Right cardiac atrium (tissue), 5 donors: Measurements from ENCODE around the gene SOWAHC. TPM values are rescaled to one million over a fixed set of nuclear protein-coding genes. Genes with fewer than 3 reads are reported as not detected.
"Not testable (repeated sequence)": the region's sequence is repeated elsewhere in the genome, so short reads cannot be mapped to it uniquely, and the experiment has no call there.

Source experiments
- ATAC-seq, 2 donors: fragments of 200-7000 bp; cut with Tn5 transposase; one replicate each; pipeline versions ENCODE4 v1.8.0 to v1.9.1; 2020; ENCODE audit warnings: moderate library complexity in 2 of 2, mild to moderate bottlenecking in 1 of 2
- DNase-seq, 3 donors: peaks; one replicate each; pipeline ENCODE4 v3.0.0-alpha.2; 2020
- H3K27ac ChIP-seq: one replicate; pipeline ENCODE4 v1.5.1; 2013; ENCODE audit warnings: mild to moderate bottlenecking, low read length, control low read depth, moderate library complexity
- H3K27me3 ChIP-seq: one replicate; pipeline ENCODE4 v1.6.1; 2013; ENCODE audit not compliant: control insufficient read depth, insufficient read depth
- H3K4me1 ChIP-seq: one replicate; pipeline ENCODE4 v1.6.1; 2013; ENCODE audit warnings: low read length; ENCODE audit not compliant: control insufficient read depth, insufficient read depth
- H3K4me3 ChIP-seq: one replicate; pipeline ENCODE4 v1.5.1; 2013; ENCODE audit warnings: low read length, control low read depth
- H3K9me3 ChIP-seq: one replicate; pipeline ENCODE4 v1.6.1; 2013; ENCODE audit warnings: low read length; ENCODE audit not compliant: control insufficient read depth
- WGBS: extraction: QIAGEN DNeasy Blood & Tissue Kit; methylation state at CpG from one replicate; pipeline ENCODE4 v1.1.7; 2013; 5-methylcytosine and 5-hydroxymethylcytosine counted together
- intact Hi-C, 4 donors: fragments of 100-400 bp; cut with DNase I; formaldehyde crosslinking; loops; one replicate each; pipeline versions ENCODE4 v1.11.0 to v1.14.0; 2022 to 2023
- polyA plus RNA-seq: library from polyadenylated mRNA; stranded (reverse); fragments of 200-250 nt; gene quantifications from one replicate; pipeline ENCODE4 v1.2.3, GENCODE V29; 2013
- total RNA-seq, 4 donors: library from RNA; stranded (reverse); fragmentation: NEBNext Ultra II Directional; extraction: Animal tissue kit (Norgen Biotek cat#: 25700); gene quantifications; one replicate each; pipeline ENCODE4 v1.2.1, GENCODE V29; 2021
- donor health status: healthy with polysubstance abuse.
- donor health status: DM: no; HTN: yes; CAD: no.
- donor health status: DM: no; HTN: no; CAD: no.
- donor health status: DM: no; HTN: yes; CAD: no; lungs with severe emphysema.
- donor health status: DM: yes; HTN: yes; CAD: no.

Gene SOWAHC
- total and polyA plus RNA-seq, 5 donors, result 1.5 to 3.5 (median 2.5) TPM

GRCh38 chr2:109635426-109636304 lies 21.5 kb downstream of the SOWAHC start:
- H3K27ac ChIP-seq, result no peak overlapping the region
- 89% methylated on average over 11 of the region's 11 CpGs for WGBS

GRCh38 chr2:109636317-109636716 lies 22.2 kb downstream of the SOWAHC start:
- H3K27me3 ChIP-seq, result no peaks in the 10 kb centered on the region
- no peak overlapping the region for H3K4me3 ChIP-seq
- intact Hi-C loops, result no loop called here
- no peak overlapping the region for H3K27ac ChIP-seq
- H3K4me1 ChIP-seq, result peaks cover 2% of the 10 kb centered on the region
- DNase-seq, result no peak
- no peaks in the 10 kb centered on the region for H3K9me3 ChIP-seq
- ATAC-seq, result no peak
- 90% methylated on average over 1 of the region's 1 CpG for WGBS

More at GRCh38 chr2:109635426-109636304, 21.5 kb downstream of the SOWAHC start:
- Histone ChIP-seq H3K27me3 (no peaks in the 10 kb centered on the region), H3K4me3 (no peak overlapping the region), H3K9me3 (no peaks in the 10 kb centered on the region), H3K4me1 (no peaks in the 10 kb centered on the region)
- no peak for DNase-seq
- ATAC-seq, result no peak
- intact Hi-C loops, result no loop called here

- Histone ChIP-seq H3K27me3 (no peaks in the 10 kb centered on the region), H3K27ac (no peak overlapping the region), H3K9me3 (no peaks in the 10 kb centered on the region), H3K4me1 (peaks cover 2% of the 10 kb centered on the region), H3K4me3 (no peak overlapping the region)
- intact Hi-C loops, result no loop called here
- ATAC-seq, result peak in 1 of 2 donors; percentile 31
- no peak for DNase-seq
- 73% methylated on average over 9 of the region's 9 CpGs for WGBS
Observed at GRCh38 chr2:109637749-109638570, 23.8 kb downstream of the SOWAHC start.

GRCh38 chr2:109638795-109639194 lies 24.6 kb downstream of the SOWAHC start:
- ATAC-seq, result no peak
- no peak overlapping the region for H3K4me3 ChIP-seq
- H3K27ac ChIP-seq, result no peak overlapping the region
- H3K27me3 ChIP-seq, result no peaks in the 10 kb centered on the region
- DNase-seq, result no peak
- peaks cover 2% of the 10 kb centered on the region for H3K4me1 ChIP-seq
- no peaks in the 10 kb centered on the region for H3K9me3 ChIP-seq
- WGBS, result 67% methylated on average over 3 of the region's 3 CpGs
- intact Hi-C loops, result no loop called here

GRCh38 chr2:109640000-109640399 lies 25.8 kb downstream of the SOWAHC start:
- DNase-seq, H3K4me1 ChIP-seq, H3K9me3 ChIP-seq, H3K27me3 ChIP-seq, H3K4me3 ChIP-seq, intact Hi-C loops, H3K27ac ChIP-seq, ATAC-seq: not testable (repeated sequence)
- WGBS, result 97% methylated on average over 9 of the region's 9 CpGs

GRCh38 chr2:109644571-109645275 lies 30.6 kb downstream of the SOWAHC start:
- 42% methylated on average over 12 of the region's 12 CpGs for WGBS
- ATAC-seq, result peak; percentile 67 to 68
- Histone ChIP-seq H3K27ac (peak overlapping the region; percentile 66), H3K4me1 (peaks cover 2% of the 10 kb centered on the region), H3K27me3 (no peaks in the 10 kb centered on the region), H3K4me3 (no peak overlapping the region), H3K9me3 (no peaks in the 10 kb centered on the region)
- intact Hi-C loops, result no loop called here
- peak in 2 of 3 donors; percentile 59 to 63 for DNase-seq

- peaks cover 2% of the 10 kb centered on the region for H3K4me1 ChIP-seq
- no peak overlapping the region for H3K27ac ChIP-seq
- 93% methylated on average over 14 of the region's 14 CpGs for WGBS
- no peak for ATAC-seq
- no peaks in the 10 kb centered on the region for H3K27me3 ChIP-seq
- intact Hi-C loops, result no loop called here
- H3K9me3 ChIP-seq, result no peaks in the 10 kb centered on the region
- DNase-seq, result no peak
- no peak overlapping the region for H3K4me3 ChIP-seq
Observed at GRCh38 chr2:109645412-109646184, 31.4 kb downstream of the SOWAHC start.

GRCh38 chr2:109646961-109647360 lies 32.8 kb downstream of the SOWAHC start:
- no peak for ATAC-seq

GRCh38 chr2:109647636-109648035 lies 33.5 kb downstream of the SOWAHC start:
- intact Hi-C loops, result no loop called here
- WGBS, result 94% methylated on average over 7 of the region's 7 CpGs
- Histone ChIP-seq H3K4me1 (no peaks in the 10 kb centered on the region), H3K27me3 (no peaks in the 10 kb centered on the region), H3K9me3 (no peaks in the 10 kb centered on the region), H3K4me3 (no peak overlapping the region), H3K27ac (no peak overlapping the region)
- DNase-seq, result no peak
- ATAC-seq, result no peak

More at GRCh38 chr2:109646961-109647360, 32.8 kb downstream of the SOWAHC start:
- no peak overlapping the region for H3K27ac ChIP-seq
- no peaks in the 10 kb centered on the region for H3K4me1 ChIP-seq
- WGBS, result 89% methylated on average over 8 of the region's 8 CpGs
- H3K4me3 ChIP-seq, result no peak overlapping the region
- intact Hi-C loops, result no loop called here
- H3K27me3 ChIP-seq, result no peaks in the 10 kb centered on the region
- H3K9me3 ChIP-seq, result no peaks in the 10 kb centered on the region
- DNase-seq, result no peak

- WGBS, result 82% methylated on average over 8 of the region's 8 CpGs
- no peaks in the 10 kb centered on the region for H3K9me3 ChIP-seq
- no peak for DNase-seq
- no peak overlapping the region for H3K27ac ChIP-seq
- no peak for ATAC-seq
- no peaks in the 10 kb centered on the region for H3K4me1 ChIP-seq
- no peaks in the 10 kb centered on the region for H3K27me3 ChIP-seq
- intact Hi-C loops, result no loop called here
- H3K4me3 ChIP-seq, result no peak overlapping the region
Observed at GRCh38 chr2:109648041-109648527, 33.9 kb downstream of the SOWAHC start.
